GM20000 (cell line): Measurements from ENCODE around the gene SUGCT.
A peak's percentile ranks its signal among the peaks of the same experiment; 100 is the strongest.

Experiments
- DNase-seq: peaks from one replicate; pipeline ENCODE4 v3.0.0; 2012; ENCODE audit warnings: low spot score
- CTCF ChIP-seq: IDR thresholded peaks from 2 replicates; pipeline ENCODE4 v1.5.1; 2012; ENCODE audit warnings: mild to moderate bottlenecking, control low read depth; ENCODE audit errors: extremely low read depth, missing control alignments

Gene SUGCT

GRCh38 chr7:40463446-40463845 lies 328.6 kb downstream of the SUGCT start:
- TF ChIP-seq CTCF = no peak
- DNase-seq = no peak

- no peak for TF ChIP-seq CTCF
- no peak for DNase-seq
These were observed 334.4 kb downstream of the SUGCT start for GRCh38 chr7:40468891-40469864.

GRCh38 chr7:40470091-40470592 lies 335.3 kb downstream of the SUGCT start:
- DNase-seq = no peak
- TF ChIP-seq CTCF = no peak

- no peak for TF ChIP-seq CTCF
- DNase-seq = no peak
These were observed 336.0 kb downstream of the SUGCT start for GRCh38 chr7:40470817-40471216.

GRCh38 chr7:40471891-40472290 lies 337.1 kb downstream of the SUGCT start:
- no peak for TF ChIP-seq CTCF
- no peak for DNase-seq

- DNase-seq = peak; percentile 35
- TF ChIP-seq CTCF = no peak
These were observed 340.2 kb downstream of the SUGCT start for GRCh38 chr7:40474790-40475680.

- no peak for TF ChIP-seq CTCF
- DNase-seq = no peak
These were observed 340.8 kb downstream of the SUGCT start for GRCh38 chr7:40475681-40475982.
